Prostate gland (tissue), 2 donors: Measurements from ENCODE around the gene CLPSL1.

Source experiments
- POLR2A ChIP-seq: fragments of 450-650 bp; IDR thresholded peaks from one replicate; pipeline ENCODE4 v1.6.1; 2016; ENCODE audit warnings: antibody characterized with exemption, mild to moderate bottlenecking
- POLR2AphosphoS5 ChIP-seq: sonication (generic); formaldehyde crosslinking; IDR thresholded peaks from one replicate; pipeline ENCODE4 v1.6.1; 2017; ENCODE audit warnings: antibody characterized with exemption
- TF ChIP-seq, protein P1 (sequence below), 4 experiments: fragments of 200-600 bp in 2 of 4; fragments of 450-650 bp in 2 of 4; sonication (generic) in 2 of 4; IDR thresholded peaks; 1 replicate in 3 of 4; 2 replicates in 1 of 4; pipeline ENCODE4 v1.5.1; 2016 to 2019; ENCODE audit warnings: antibody characterized with exemption in 4 of 4, mild to moderate bottlenecking in 2 of 4, moderate library complexity in 2 of 4

- TF ChIP-seq POLR2A = no peak
- no peak for TF ChIP-seq POLR2AphosphoS5
- TF ChIP-seq, protein P1, sequence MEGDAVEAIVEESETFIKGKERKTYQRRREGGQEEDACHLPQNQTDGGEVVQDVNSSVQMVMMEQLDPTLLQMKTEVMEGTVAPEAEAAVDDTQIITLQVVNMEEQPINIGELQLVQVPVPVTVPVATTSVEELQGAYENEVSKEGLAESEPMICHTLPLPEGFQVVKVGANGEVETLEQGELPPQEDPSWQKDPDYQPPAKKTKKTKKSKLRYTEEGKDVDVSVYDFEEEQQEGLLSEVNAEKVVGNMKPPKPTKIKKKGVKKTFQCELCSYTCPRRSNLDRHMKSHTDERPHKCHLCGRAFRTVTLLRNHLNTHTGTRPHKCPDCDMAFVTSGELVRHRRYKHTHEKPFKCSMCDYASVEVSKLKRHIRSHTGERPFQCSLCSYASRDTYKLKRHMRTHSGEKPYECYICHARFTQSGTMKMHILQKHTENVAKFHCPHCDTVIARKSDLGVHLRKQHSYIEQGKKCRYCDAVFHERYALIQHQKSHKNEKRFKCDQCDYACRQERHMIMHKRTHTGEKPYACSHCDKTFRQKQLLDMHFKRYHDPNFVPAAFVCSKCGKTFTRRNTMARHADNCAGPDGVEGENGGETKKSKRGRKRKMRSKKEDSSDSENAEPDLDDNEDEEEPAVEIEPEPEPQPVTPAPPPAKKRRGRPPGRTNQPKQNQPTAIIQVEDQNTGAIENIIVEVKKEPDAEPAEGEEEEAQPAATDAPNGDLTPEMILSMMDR (IDR thresholded peaks at IDR 0.05) = no peak
Observed at GRCh38 chr6:35823601-35824000, 42.8 kb downstream of the CLPSL1 start.
